Posterior cingulate gyrus (tissue), 11 donors: Measurements from ENCODE around the gene KIAA0753.

Experiments used
- DNase-seq, 10 donors: peaks; one replicate each; pipeline versions ENCODE4 v3.0.0 to v3.0.0-alpha.2; 2020 to 2021; ENCODE audit warnings: mixed read lengths in 3 of 10
- intact Hi-C: fragments of 100-400 bp; cut with DNase I; formaldehyde crosslinking; loops from one replicate; pipeline ENCODE4 v1.15.1; 2023

KIAA0753 gene

DNA sequence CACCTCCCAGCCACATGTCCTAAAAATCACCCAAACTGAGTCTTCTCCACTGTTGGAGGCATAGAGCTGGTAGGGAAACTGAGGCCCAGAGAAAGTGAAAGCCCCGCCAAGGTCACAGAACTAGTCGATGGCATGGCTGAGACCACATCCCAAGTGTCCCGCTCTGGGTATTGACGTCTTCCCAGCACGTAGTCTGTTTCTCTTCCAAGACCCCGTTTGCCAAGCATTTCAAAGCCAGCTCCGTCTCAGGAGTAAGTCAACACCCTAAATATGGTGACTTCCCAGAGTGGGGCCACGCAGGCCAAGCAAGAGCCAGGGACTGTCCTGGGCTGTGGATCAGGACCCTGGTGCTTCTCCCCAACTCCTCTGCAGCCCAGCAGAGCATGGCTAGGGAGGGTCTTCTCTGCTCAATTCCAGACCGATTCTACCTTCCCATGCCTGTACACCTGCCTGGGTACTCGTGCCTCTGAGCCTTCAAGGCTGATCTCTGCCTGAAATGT, 103.9 kb downstream of the KIAA0753 start:
- intact Hi-C loops, result no loop called here
- DNase-seq, result peak in 1 of 10 donors; percentile 63

DNA sequence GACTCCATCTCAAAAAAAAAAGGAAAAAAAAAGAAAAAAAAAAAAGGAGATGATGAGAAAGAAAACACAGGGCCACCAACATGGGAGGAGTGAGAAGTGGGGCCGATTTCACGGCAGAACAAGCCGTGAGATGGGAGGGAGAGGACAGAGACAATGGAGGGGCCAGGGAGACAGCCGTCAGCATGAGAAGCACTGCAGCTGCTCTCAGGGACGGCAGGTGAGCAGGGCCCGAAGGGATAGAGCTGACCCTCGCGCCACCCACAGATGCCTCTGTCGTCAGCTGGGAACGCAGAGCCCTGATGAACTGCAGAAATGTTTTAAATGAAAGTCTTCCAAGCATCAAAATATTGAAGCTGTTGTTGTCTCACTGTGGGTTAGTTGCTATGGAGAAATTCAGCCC, 104.5 kb downstream of the KIAA0753 start:
- DNase-seq, result peak in 3 of 10 donors; percentile 55 to 74 (median 64)
- intact Hi-C loops, result no loop called here

DNA sequence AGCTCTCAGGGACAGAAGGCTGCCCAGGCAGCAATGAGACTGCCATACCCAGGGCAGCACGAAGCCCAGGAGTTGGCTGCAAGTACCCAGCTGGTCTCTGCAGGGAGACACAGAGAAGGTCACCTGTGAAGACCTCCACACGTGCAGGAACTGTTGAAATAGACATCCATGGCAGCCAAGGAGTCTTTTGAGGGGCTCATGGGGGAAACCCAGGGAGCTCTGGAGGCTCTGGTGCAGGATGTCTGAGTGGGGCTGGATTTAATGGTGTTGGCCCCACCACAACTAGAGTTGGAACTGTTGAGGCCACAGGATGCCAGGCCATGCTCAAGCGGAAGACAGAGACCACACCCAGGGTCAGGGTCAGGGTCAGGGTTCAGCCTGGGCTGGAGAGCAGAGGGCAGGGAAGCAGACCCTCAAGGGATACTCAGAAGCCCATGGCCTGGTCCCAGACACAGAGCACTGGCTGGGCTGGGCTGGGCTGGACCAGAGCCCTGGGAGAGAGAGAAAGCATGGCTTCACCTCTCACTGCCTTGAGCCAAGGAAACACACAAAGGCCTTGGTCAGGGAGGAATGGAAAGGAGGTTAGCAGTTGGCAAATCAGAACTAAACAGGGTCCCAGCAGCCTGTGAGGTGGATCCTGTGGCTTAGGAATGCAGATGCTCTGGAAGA, 105.5 kb downstream of the KIAA0753 start:
- peak in 3 of 10 donors; percentile 45 to 55 (median 45) for DNase-seq
- intact Hi-C loops, result no loop called here

DNA sequence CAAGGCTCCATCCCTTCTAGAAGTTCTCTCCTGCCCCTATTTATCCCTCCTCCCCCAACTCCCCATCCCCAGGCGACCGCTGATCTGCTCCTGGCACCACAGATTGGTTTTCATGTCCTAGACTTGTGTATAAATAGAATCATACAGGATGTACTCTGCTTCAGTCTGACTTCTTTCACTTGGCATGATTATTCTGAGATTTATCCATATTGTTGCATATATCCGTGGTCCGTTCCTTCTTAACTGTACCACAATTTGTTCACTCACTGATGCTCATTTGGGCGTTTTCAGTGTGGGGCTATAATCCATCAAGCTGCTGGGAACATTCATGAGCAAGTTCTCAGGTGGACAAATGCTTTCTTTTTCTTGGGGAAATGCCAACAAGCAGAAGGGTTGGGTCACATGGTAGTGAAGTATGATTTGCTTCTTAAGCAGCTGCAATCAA, 108.0 kb downstream of the KIAA0753 start:
- intact Hi-C loops, result no loop called here
- DNase-seq, result peak in 3 of 10 donors; percentile 69 to 85 (median 76)

DNA sequence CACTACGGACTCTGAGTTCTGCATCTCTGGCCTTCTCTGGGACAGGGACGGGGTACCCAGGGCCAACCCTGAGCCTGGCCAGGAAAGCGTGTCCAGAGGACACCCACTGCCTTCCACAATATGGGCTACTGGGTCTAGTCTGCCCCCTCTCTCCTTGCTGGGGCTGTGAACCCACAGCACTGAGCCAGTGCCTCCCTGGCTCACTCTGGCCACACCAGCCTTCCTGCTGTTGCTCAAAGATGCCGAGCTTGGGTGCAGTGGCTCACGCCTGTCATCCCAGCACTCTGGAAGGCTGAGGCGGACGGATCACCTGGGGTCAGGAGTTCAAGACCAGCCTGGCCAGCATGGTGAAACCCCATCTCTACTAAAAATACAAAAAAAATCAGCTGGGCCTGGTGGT, 108.9 kb downstream of the KIAA0753 start:
- peak in 3 of 10 donors; percentile 50 to 62 (median 56) for DNase-seq
- intact Hi-C loops, result no loop called here

DNA sequence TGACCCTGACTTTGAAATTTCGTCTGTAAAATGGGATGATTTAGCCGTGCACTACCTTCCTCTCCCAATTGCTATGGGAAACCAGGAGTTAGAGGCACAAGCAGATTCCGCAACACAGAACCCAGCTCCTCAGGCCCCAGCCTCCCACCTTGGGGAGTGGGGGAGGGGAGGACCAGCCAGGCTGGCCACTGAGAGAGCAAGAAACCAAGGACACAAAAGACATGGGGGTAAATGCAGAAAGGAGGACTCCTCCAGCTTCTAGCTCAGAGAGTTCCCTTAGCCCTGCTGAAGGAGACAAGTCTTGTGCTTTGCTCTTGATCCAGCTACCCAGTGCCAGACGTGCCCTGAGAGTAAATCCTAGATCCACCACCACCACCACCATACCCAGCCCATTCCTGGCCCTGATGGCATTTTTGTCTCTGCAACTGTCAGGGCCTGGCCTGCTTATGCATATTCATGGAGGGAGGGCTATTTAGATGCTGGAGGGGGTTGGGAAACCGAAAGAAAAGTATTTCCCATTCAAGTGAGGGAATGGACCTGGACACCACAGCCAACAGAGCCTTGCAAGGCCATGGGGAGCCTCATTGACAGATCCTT, 110.1 kb downstream of the KIAA0753 start:
- intact Hi-C loops, result no loop called here
- peak in 1 of 10 donors; percentile 64 for DNase-seq

DNA sequence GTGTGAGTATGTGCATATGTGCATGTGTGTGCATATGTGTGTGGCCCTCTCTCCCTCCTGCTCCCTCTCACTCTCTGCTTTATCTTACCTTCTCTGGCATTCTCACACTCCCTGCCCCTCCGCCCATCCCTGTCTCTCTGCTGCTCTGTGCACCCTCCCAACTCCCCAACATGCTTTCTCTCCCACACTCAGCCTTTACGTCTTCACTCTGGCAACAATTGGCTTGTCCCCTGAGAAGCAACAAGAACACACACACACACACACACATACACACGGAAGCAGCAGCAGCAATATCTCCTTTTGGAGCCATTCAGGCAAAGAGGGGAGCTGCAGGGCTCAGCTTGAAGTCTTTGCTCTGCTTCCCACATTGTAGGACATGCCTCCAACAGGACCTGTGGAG, 112.0 kb downstream of the KIAA0753 start:
- peak in 4 of 10 donors; percentile 36 to 83 (median 61) for DNase-seq
- intact Hi-C loops, result no loop called here
